Right lobe of liver (tissue), 6 donors: Measurements from ENCODE around the gene EML6. TPM values are rescaled to one million over a fixed set of nuclear protein-coding genes. Genes with fewer than 3 reads are reported as not detected.

Experiments
- ATAC-seq, 4 donors: fragments of 200-7000 bp; cut with Tn5 transposase; one replicate each; pipeline ENCODE4 v1.9.1; 2020; ENCODE audit warnings: mild to moderate bottlenecking in 4 of 4, moderate library complexity in 4 of 4
- DNase-seq, 3 donors: peaks; one replicate each; pipeline ENCODE4 v3.0.0-alpha.2; 2020
- H3K27ac ChIP-seq, 3 donors: fragments of 200-600 bp; one replicate each; pipeline ENCODE4 v1.8.0; 2022
- H3K27me3 ChIP-seq, 2 donors: fragments of 200-600 bp; one replicate each; pipeline ENCODE4 v1.8.0; 2022
- H3K36me3 ChIP-seq, 4 donors: fragments of 200-600 bp; sonication (generic) in 1 of 4; one replicate each; pipeline versions ENCODE4 v1.5.1 to v1.8.0; 2017 to 2022; ENCODE audit warnings: control low read depth in 1 of 4
- H3K4me1 ChIP-seq, 4 donors: fragments of 200-600 bp; sonication (generic) in 1 of 4; one replicate each; pipeline versions ENCODE4 v1.5.1 to v1.8.0; 2017 to 2022; ENCODE audit warnings: control low read depth in 1 of 4
- H3K4me3 ChIP-seq, 3 donors: fragments of 200-600 bp; one replicate each; pipeline ENCODE4 v1.8.0; 2022
- H3K9me3 ChIP-seq, 4 donors: fragments of 200-600 bp; sonication (generic) in 1 of 4; one replicate each; pipeline versions ENCODE4 v1.5.1 to v1.8.0; 2017 to 2022; ENCODE audit warnings: control low read depth in 1 of 4
- POLR2A ChIP-seq: fragments of 450-650 bp; IDR thresholded peaks from one replicate; pipeline ENCODE4 v1.6.1; 2017; ENCODE audit warnings: antibody characterized with exemption, mild to moderate bottlenecking
- WGBS: methylation state at CpG from one replicate; pipeline ENCODE4 v1.1.6; 2018; ENCODE audit warnings: low coverage, low lambda C conversion rate; ENCODE audit not compliant: insufficient coverage; ENCODE audit errors: missing lambda C conversion rate; 5-methylcytosine and 5-hydroxymethylcytosine counted together
- intact Hi-C, 2 donors: fragments of 100-400 bp; cut with DNase I; formaldehyde crosslinking; loops; one replicate each; pipeline versions ENCODE4 v1.11.2 to v1.14.1; 2022
- total RNA-seq, 6 experiments: library from RNA; depleted of rRNA in 2 of 6; stranded (reverse); fragments of >200 nt in 2 of 6; fragmentation: NEBNext Ultra II Directional in 3 of 6; extraction: Animal tissue kit (Norgen Biotek cat#: 25700) in 3 of 6; gene quantifications; one replicate each; pipeline versions ENCODE4 v1.1.0 to v1.2.4, GENCODE V29; 2016 to 2023
- TF ChIP-seq, protein P1 (sequence below), 4 donors: fragments of 200-600 bp in 3 of 4; fragments of 450-650 bp in 1 of 4; IDR thresholded peaks; one replicate each; pipeline versions ENCODE4 v1.5.1 to v1.8.0; 2016 to 2022; ENCODE audit warnings: antibody characterized with exemption in 4 of 4, mild to moderate bottlenecking in 2 of 4
- donor health status: DM: no; HTN: yes; CAD: no.
- donor health status: DM: no; HTN: no; CAD: no.
- donor health status: DM: no; HTN: no; CAD: no.
- donor health status: DM: no; HTN: yes; CAD: no.
- donor health status: DM: no; HTN: yes; CAD: no.

Gene EML6
- total RNA-seq, 6 experiments from 2014 or later = 0.82 to 2.5 (median 1.5) TPM

DNA sequence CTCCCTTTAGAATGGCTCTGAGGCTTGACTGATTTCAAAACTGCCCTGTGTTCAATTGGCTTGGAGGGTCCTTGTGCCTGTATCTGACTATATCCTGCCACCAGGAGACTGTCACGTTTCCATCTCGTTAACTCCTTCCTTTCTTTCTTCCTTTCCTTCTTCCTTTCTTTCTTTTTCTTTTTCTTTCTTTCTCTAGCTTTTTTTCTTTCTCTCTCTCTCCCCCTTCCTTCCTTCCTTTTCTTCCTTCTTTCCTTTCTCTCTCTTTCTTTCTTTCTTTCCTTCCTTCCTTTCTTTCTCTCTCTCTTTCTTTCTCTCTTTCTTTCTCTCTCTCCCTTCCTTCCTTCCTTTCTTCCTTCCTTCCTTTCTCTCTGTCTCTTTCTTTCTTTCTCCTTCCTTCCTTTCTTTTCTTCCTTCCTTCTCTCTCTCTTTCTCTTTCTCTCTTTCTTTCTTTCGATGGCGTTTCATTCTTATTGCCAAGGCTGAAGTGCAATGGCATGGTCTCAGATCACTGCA is 38.1 kb upstream of the EML6 start:
- WGBS = 78% methylated on average over 4 of the region's 4 CpGs
- no peaks in the 10 kb centered on the region for H3K9me3 ChIP-seq
- H3K27ac ChIP-seq = no peak overlapping the region
- DNase-seq (no peak), ATAC-seq (peak in 1 of 4 donors; percentile 21)
- no peaks in the 10 kb centered on the region for H3K36me3 ChIP-seq
- intact Hi-C loops = no loop called here
- H3K4me1 ChIP-seq = peaks cover 0 to 21% (median 0%) of the 10 kb centered on the region in 4 donors
- TF ChIP-seq, protein P1, sequence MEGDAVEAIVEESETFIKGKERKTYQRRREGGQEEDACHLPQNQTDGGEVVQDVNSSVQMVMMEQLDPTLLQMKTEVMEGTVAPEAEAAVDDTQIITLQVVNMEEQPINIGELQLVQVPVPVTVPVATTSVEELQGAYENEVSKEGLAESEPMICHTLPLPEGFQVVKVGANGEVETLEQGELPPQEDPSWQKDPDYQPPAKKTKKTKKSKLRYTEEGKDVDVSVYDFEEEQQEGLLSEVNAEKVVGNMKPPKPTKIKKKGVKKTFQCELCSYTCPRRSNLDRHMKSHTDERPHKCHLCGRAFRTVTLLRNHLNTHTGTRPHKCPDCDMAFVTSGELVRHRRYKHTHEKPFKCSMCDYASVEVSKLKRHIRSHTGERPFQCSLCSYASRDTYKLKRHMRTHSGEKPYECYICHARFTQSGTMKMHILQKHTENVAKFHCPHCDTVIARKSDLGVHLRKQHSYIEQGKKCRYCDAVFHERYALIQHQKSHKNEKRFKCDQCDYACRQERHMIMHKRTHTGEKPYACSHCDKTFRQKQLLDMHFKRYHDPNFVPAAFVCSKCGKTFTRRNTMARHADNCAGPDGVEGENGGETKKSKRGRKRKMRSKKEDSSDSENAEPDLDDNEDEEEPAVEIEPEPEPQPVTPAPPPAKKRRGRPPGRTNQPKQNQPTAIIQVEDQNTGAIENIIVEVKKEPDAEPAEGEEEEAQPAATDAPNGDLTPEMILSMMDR (IDR thresholded peaks at IDR 0.05) = no peak
- no peak for TF ChIP-seq POLR2A
- no peak overlapping the region for H3K4me3 ChIP-seq
- H3K27me3 ChIP-seq = no peaks in the 10 kb centered on the region

DNA sequence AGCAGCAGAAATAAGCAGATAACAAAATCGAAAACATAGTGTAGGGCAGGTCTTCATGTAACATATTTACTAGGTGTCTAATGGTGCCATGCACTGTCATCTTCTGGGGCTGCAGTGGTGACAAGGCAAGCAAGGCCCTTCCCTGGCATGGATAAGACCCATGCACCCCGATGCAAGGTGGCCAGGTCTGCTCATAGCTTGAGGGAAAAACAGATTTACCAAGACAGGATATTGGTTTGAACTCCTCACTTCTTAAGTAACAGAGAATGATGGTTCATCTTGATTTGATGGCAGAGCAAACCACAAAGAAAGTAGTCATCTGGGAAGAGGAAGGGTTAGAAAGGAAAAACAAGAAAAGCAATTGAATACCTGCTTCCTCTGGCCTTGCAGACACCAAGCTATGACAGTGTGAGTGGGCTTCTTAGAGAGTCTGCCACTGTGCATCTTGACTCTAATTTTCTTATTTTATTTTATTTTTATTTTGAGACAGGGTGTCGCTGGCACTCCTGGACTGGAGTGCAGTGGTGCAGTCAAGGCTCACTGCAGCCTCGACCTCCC is 35.8 kb upstream of the EML6 start:
- Histone ChIP-seq H3K27ac (no peak overlapping the region), H3K27me3 (no peaks in the 10 kb centered on the region), H3K9me3 (no peaks in the 10 kb centered on the region), H3K4me3 (no peak overlapping the region), H3K36me3 (no peaks in the 10 kb centered on the region), H3K4me1 (peaks cover 0 to 14% (median 0%) of the 10 kb centered on the region in 4 donors)
- DNase-seq (no peak), ATAC-seq (no peak)
- WGBS = 61% methylated on average over 3 of the region's 4 CpGs
- no peak for TF ChIP-seq POLR2A
- TF ChIP-seq, protein P1 (IDR thresholded peaks at IDR 0.05) = no peak
- intact Hi-C loops = no loop called here

DNA sequence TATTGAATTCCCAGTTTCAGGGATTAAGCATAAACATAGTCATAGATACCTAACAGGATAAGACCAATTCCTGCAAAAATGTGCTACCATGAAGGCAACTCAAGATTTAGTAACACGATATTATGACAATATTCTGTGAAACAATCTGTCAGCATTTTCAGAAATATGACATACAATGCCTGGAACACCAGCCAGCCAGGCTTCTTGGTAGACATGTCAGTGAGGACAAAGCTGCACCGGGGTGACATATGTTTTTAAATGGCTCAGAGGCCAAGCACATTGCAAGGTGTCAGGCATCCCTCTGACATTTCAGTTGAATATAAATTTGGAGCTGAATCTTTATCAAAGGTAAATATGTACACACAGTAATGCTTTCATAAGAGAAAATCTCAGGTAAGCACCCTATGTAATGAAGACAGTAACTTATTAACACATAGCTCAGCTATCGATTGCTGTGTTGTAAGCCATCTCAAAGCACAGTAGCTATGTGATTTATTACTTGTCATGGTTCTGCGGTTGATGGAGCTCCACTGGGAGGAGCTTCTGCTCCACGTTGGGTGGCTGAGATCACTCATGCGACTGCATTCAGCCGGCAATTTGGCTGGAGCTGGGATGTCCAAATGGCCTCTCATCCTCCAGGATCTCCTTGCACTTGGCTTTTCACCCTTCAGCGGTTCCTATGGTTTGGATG is 31.9 kb upstream of the EML6 start:
- TF ChIP-seq POLR2A = no peak
- TF ChIP-seq, protein P1 (IDR thresholded peaks at IDR 0.05) = no peak
- Histone ChIP-seq H3K4me3 (no peak overlapping the region), H3K4me1 (no peaks in the 10 kb centered on the region), H3K27me3 (no peaks in the 10 kb centered on the region), H3K36me3 (no peaks in the 10 kb centered on the region), H3K27ac (no peak overlapping the region), H3K9me3 (no peaks in the 10 kb centered on the region)
- WGBS = 54% methylated on average over 3 of the region's 8 CpGs
- no peak for DNase-seq
- intact Hi-C loops = no loop called here
- ATAC-seq = peak in 2 of 4 donors; percentile 50 to 62

DNA sequence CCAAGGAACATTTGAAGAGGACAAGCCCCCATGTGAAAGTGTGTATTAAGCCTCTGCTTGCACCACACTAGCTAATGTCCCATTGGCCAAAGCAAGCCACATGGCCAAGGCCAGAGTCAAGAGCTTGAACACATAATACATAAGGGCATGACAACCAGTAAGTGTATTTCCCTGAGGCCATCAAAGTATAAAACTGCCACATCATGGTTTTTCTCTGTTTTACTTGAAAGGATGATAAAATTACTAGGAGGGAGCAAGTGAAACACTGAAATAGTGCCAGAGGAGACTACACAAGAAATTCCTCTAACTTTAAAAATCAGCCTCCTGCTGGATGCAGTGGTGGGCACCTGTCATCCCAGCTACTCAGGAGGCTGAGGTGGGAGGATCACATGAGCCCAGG is 30.9 kb upstream of the EML6 start:
- TF ChIP-seq, protein P1 (IDR thresholded peaks at IDR 0.05) = no peak
- no peaks in the 10 kb centered on the region for H3K27me3 ChIP-seq
- H3K4me3 ChIP-seq = no peak overlapping the region
- no peaks in the 10 kb centered on the region for H3K36me3 ChIP-seq
- no peak for ATAC-seq
- no peak for DNase-seq
- H3K4me1 ChIP-seq = no peaks in the 10 kb centered on the region
- H3K9me3 ChIP-seq = no peaks in the 10 kb centered on the region
- H3K27ac ChIP-seq = no peak overlapping the region
- intact Hi-C loops = no loop called here
